Ovary (tissue), 9 donors: ENCODE measurements around the gene CACNA2D3. TPM values are rescaled to one million over a fixed set of nuclear protein-coding genes. Genes with fewer than 3 reads are reported as not detected.

Experiments used
- DNase-seq, 5 donors: peaks; one replicate each; pipeline ENCODE4 v3.0.0-alpha.2; 2019 to 2020
- H3K27ac ChIP-seq, 2 donors: fragments of 200-600 bp; one replicate each; pipeline versions ENCODE4 v1.5.1 to v1.8.0; 2019 to 2022
- H3K27me3 ChIP-seq: fragments of 200-600 bp; one replicate; pipeline ENCODE4 v1.8.0; 2022
- H3K36me3 ChIP-seq: fragments of 200-600 bp; sonication (generic); one replicate; pipeline ENCODE4 v1.5.1; 2019
- H3K4me1 ChIP-seq: one replicate; pipeline ENCODE4 v1.8.1; 2013; ENCODE audit warnings: mild to moderate bottlenecking, moderate library complexity; ENCODE audit not compliant: insufficient read depth
- H3K4me3 ChIP-seq: fragments of 200-600 bp; sonication (generic); one replicate; pipeline ENCODE4 v1.5.1; 2017
- H3K9me3 ChIP-seq, 2 donors: fragments of 200-600 bp in 1 of 2; sonication (generic) in 1 of 2; one replicate each; pipeline versions ENCODE4 v1.5.1 to v1.8.1; 2013 to 2019; ENCODE audit warnings: mild to moderate bottlenecking in 1 of 2, moderate library complexity in 1 of 2
- EP300 ChIP-seq: sonication (generic); formaldehyde crosslinking; IDR thresholded peaks from one replicate; pipeline ENCODE4 v1.6.1; 2017; ENCODE audit warnings: antibody characterized with exemption
- POLR2A ChIP-seq: fragments of 450-650 bp; IDR thresholded peaks from one replicate; pipeline ENCODE4 v1.6.1; 2017; ENCODE audit warnings: antibody characterized with exemption, mild to moderate bottlenecking, moderate library complexity
- WGBS, 3 donors: extraction: QIAGEN DNeasy Blood & Tissue Kit in 1 of 3; methylation state at CpG; one replicate each; pipeline versions ENCODE4 v1.1.5 to v1.1.7; 2013 to 2017; 5-methylcytosine and 5-hydroxymethylcytosine counted together
- intact Hi-C, 4 donors: fragments of 100-400 bp; cut with DNase I; formaldehyde crosslinking; loops; one replicate each; pipeline versions ENCODE4 v1.11.0 to v1.15.1; 2022 to 2023
- polyA plus RNA-seq, 2 donors: library from polyadenylated mRNA; stranded (reverse); fragments of 200-250 nt in 1 of 2; fragments of 350-450 nt in 1 of 2; fragmentation: Illumina TruSeq in 1 of 2; extraction: RNeasy Lipid Tissue Mini Kit (QIAGEN cat#74804) in 1 of 2; gene quantifications; one replicate each; pipeline ENCODE4 v1.2.3, GENCODE V29; 2013 to 2014
- total RNA-seq, 7 donors: library from RNA; depleted of rRNA in 2 of 7; stranded (reverse); fragments of >200 nt in 2 of 7; fragmentation: NEBNext Ultra II Directional in 3 of 7; extraction: Animal tissue kit (Norgen Biotek cat#: 25700) in 3 of 7; gene quantifications; one replicate each; pipeline versions ENCODE4 v1.1.0 to v1.2.4, GENCODE V29; 2016 to 2023
- TF ChIP-seq, protein P1 (sequence below), 3 donors: fragments of 450-650 bp in 2 of 3; fragments of 200-600 bp in 1 of 3; IDR thresholded peaks; one replicate each; pipeline versions ENCODE4 v1.5.1 to v1.8.0; 2016 to 2022; ENCODE audit warnings: antibody characterized with exemption in 3 of 3, mild to moderate bottlenecking in 1 of 3
- donor health status: DM: no; HTN: no; CAD: no; lungs with moderate emphysema.
- donor health status: DM: no; HTN: no; CAD: no.
- donor health status: Bipolar disorder and iron deficiency.
- donor health status: DM: yes; HTN: yes; CAD: no.
- donor health status: DM: no; HTN: no; CAD: no.
- donor health status: DM: yes; HTN: yes; CAD: no.

Gene CACNA2D3
- total and polyA plus RNA-seq, 9 donors = 2.0 to 10.1 (median 4.7) TPM

DNA sequence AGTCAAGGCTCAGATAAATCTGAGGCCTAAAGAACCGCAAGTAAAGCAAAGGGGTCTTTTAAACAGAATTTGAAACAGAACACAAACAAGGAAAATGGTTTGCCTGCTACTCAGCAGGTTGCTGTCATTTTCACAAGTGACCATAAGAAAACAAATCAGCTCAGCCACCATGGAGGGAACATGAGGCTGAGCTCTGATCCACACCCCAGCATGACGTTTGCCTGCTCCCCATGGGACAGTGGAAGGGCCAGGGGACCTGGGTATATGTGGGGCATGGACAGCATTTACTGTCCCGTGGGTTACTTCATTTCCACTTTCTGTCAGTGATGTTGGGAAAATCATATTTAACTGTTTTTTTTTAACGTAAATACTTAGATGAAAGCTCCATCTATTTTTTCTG is 434.3 kb downstream of the CACNA2D3 start:
- TF ChIP-seq EP300 = no peak
- TF ChIP-seq, protein P1, sequence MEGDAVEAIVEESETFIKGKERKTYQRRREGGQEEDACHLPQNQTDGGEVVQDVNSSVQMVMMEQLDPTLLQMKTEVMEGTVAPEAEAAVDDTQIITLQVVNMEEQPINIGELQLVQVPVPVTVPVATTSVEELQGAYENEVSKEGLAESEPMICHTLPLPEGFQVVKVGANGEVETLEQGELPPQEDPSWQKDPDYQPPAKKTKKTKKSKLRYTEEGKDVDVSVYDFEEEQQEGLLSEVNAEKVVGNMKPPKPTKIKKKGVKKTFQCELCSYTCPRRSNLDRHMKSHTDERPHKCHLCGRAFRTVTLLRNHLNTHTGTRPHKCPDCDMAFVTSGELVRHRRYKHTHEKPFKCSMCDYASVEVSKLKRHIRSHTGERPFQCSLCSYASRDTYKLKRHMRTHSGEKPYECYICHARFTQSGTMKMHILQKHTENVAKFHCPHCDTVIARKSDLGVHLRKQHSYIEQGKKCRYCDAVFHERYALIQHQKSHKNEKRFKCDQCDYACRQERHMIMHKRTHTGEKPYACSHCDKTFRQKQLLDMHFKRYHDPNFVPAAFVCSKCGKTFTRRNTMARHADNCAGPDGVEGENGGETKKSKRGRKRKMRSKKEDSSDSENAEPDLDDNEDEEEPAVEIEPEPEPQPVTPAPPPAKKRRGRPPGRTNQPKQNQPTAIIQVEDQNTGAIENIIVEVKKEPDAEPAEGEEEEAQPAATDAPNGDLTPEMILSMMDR (IDR thresholded peaks at IDR 0.05) = no peak

DNA sequence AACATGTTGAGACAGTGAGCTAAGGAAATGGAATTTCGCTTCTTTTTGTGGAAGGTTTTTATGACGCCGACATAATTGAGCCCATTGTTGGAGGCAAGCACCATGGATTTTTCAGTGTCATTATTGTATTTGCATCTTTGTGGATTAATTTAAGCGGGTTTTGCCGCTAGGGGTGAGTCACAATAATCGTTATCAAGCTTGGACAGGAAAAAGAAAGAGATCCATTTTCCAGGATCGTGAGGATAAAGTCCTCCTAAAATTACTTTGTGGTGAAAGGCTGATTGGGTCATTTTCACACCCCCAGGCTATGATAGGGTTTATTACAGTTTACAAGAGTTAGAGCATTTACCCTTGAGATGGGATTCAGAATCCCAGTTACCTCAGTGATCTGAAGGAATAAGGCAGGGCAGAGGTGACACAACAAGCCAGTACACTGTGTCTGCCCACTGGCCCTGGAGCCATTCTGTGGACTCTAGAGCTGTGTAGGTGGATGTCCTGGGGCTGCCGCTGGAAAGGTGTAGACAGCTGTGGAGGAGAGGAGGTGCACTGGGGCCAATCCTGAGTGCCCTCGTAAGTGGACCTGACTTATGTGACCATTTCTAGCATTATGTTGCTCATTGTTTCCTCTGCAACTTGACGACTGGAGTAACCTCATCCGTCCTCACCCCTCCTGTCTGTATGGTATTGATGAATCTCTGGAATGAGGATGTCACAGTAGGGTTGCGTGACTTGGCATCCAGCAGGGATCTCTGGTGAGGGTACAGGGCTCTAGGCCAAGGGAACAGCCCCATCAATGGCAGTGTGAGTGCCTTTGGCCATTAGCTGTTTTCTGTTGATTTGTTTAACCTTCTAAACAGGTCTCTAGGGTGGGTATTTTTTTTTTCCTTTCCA is 435.4 kb downstream of the CACNA2D3 start:
- no peak for DNase-seq
- Histone ChIP-seq H3K27me3 (no peaks in the 10 kb centered on the region), H3K36me3 (no peaks in the 10 kb centered on the region), H3K4me1 (no peaks in the 10 kb centered on the region), H3K27ac (no peak overlapping the region), H3K9me3 (no peaks in the 10 kb centered on the region), H3K4me3 (no peak overlapping the region)
- TF ChIP-seq POLR2A (no peak), EP300 (no peak)
- TF ChIP-seq, protein P1 (IDR thresholded peaks at IDR 0.05) = no peak
- WGBS, 3 donors = 79 to 89% (median 83%) methylated on average over 12 of the region's 12 CpGs
- intact Hi-C loops = no loop called here

More for the DNA sequence above, 434.3 kb downstream of the CACNA2D3 start:
- no peaks in the 10 kb centered on the region for H3K4me1 ChIP-seq
- H3K4me3 ChIP-seq = no peak overlapping the region
- DNase-seq = no peak
- H3K36me3 ChIP-seq = no peaks in the 10 kb centered on the region
- H3K27ac ChIP-seq = no peak overlapping the region
- no peaks in the 10 kb centered on the region for H3K27me3 ChIP-seq
- WGBS, 3 donors = 62 to 73% (median 63%) methylated on average over 4 of the region's 4 CpGs
- intact Hi-C loops = no loop called here
- no peaks in the 10 kb centered on the region for H3K9me3 ChIP-seq

DNA sequence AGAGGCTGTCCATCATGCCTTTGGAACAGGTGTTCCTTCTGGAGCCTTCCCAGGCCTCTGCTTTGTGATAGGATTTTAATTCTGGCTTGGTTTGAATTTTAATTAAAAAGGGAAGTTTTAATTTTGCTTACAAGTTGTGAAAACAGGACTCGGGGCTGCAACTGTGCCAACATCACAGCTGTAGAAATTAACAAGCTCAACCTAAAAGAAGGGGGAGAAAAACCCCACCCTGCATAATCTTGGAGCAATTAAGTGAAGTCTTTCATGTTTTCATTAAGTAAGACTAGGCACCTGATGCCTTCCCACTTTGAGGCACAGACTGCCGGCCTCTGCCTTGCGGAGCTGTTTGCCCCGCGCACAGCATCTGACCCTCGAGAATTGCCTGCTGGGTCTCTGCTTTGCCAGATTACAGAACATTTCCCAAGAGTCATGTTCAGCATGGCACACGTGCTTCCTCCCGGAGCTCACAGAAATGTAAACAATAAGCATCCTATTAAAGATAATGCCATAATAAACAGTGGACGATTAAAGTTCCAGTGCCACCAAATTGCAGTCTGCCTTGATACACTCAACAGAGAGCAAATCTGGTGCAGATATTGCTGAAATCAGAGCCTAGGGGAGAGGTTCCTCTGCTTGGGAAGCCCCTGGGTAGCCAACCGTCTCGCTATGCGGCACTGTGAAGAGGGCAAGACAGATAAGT is 441.3 kb downstream of the CACNA2D3 start:
- intact Hi-C loops = no loop called here
- no peaks in the 10 kb centered on the region for H3K27me3 ChIP-seq
- H3K4me1 ChIP-seq = no peaks in the 10 kb centered on the region
- H3K4me3 ChIP-seq = no peak overlapping the region
- TF ChIP-seq POLR2A (no peak), EP300 (no peak)
- TF ChIP-seq, protein P1 (IDR thresholded peaks at IDR 0.05) = no peak
- DNase-seq = no peak
- no peaks in the 10 kb centered on the region for H3K9me3 ChIP-seq
- H3K36me3 ChIP-seq = no peaks in the 10 kb centered on the region
- no peak overlapping the region for H3K27ac ChIP-seq
- 43 to 76% (median 54%) methylated on average over 12 of the region's 12 CpGs for WGBS, 3 donors

DNA sequence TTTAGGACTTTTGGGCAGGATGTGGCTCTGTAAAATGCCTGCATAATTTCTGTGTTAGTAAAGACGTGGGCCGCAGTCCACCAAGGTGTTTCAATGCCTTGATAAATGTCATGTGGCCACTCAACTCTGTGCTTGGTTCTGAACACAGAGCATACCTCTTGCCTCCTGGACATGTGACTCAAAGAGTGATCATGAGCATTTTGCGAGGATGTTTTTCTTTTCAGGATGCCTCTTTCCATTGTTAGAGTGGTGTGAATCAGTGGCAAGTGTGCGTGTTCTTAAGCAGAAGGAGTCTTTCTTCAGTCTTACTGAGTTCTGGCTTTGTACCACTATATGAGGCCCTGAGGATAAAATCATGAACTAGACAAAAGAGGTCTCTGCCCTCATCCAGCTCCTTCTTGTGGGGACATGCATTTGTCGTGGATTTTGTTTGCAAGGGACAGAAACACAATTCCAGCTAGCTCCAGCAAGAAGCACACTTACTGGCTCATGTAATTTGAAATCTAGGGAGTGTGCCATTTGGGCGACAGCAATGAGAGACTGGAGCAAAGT is 442.1 kb downstream of the CACNA2D3 start:
- no peaks in the 10 kb centered on the region for H3K36me3 ChIP-seq
- WGBS, 3 donors = 92 to 94% (median 93%) methylated on average over 6 of the region's 6 CpGs
- H3K4me3 ChIP-seq = no peak overlapping the region
- H3K27ac ChIP-seq = no peak overlapping the region
- TF ChIP-seq POLR2A (no peak), EP300 (no peak)
- TF ChIP-seq, protein P1 (IDR thresholded peaks at IDR 0.05) = no peak
- H3K4me1 ChIP-seq = no peaks in the 10 kb centered on the region
- no peak for DNase-seq
- no peaks in the 10 kb centered on the region for H3K9me3 ChIP-seq
- intact Hi-C loops = no loop called here
- H3K27me3 ChIP-seq = no peaks in the 10 kb centered on the region
